Kidney (tissue), 14 donors: ENCODE data around the gene ARHGEF38. TPM values are rescaled to one million over a fixed set of nuclear protein-coding genes. Genes with fewer than 3 reads are reported as not detected.

Experiments
- DNase-seq, 5 donors: peaks; one replicate each; pipeline ENCODE4 v3.0.0-alpha.2; 2013 to 2020
- FAIRE-seq: peaks from 2 replicates; lab custom pipeline; 2012; peaks lifted over from hg19 to GRCh38; lab: Jason Lieb, UNC
- H3K27ac ChIP-seq, 2 donors: one replicate each; pipeline ENCODE4 v1.7.0; 2013; ENCODE audit warnings: low read depth in 2 of 2, low read length in 2 of 2, inconsistent platforms in 1 of 2
- H3K27me3 ChIP-seq: one replicate; pipeline ENCODE4 v1.7.1; 2013; ENCODE audit warnings: low read length, inconsistent platforms; ENCODE audit not compliant: control insufficient read depth, insufficient read depth
- H3K36me3 ChIP-seq, 3 donors: one replicate each; pipeline versions ENCODE4 v1.7.0 to v1.7.1; 2013; ENCODE audit warnings: low read length in 3 of 3, control low read depth in 1 of 3, inconsistent platforms in 1 of 3; ENCODE audit not compliant: insufficient read depth in 3 of 3, control insufficient read depth in 2 of 3
- H3K4me1 ChIP-seq, 3 donors: one replicate each; pipeline versions ENCODE4 v1.7.0 to v1.7.1; 2013; ENCODE audit warnings: low read length in 3 of 3, inconsistent platforms in 1 of 3, low read depth in 1 of 3; ENCODE audit not compliant: control insufficient read depth in 2 of 3, insufficient read depth in 2 of 3
- H3K4me3 ChIP-seq, 3 donors: one replicate each; pipeline versions ENCODE4 v1.7.0 to v1.8.1; 2013; ENCODE audit warnings: low read length in 3 of 3, control low read depth in 1 of 3, inconsistent platforms in 1 of 3
- H3K9ac ChIP-seq, 3 donors: one replicate each; pipeline versions ENCODE4 v1.7.0 to v1.7.1; 2013; ENCODE audit warnings: low read length in 3 of 3, control low read depth in 1 of 3, inconsistent platforms in 1 of 3
- H3K9me3 ChIP-seq, 3 donors: one replicate each; pipeline versions ENCODE4 v1.7.0 to v1.7.1; 2013; ENCODE audit warnings: low read length in 3 of 3, control low read depth in 1 of 3, inconsistent platforms in 1 of 3; ENCODE audit not compliant: control insufficient read depth in 2 of 3, insufficient read depth in 1 of 3
- intact Hi-C: fragments of 100-400 bp; cut with DNase I; formaldehyde crosslinking; loops from one replicate; pipeline ENCODE4 v1.11.1; 2022
- polyA plus RNA-seq: library from polyadenylated mRNA; stranded (reverse); fragments of 350-450 nt; fragmentation: Illumina TruSeq; extraction: RNeasy Lipid Tissue Mini Kit (QIAGEN cat#74804); gene quantifications from one replicate; pipeline ENCODE4 v1.2.3, GENCODE V29; 2014; ENCODE audit warnings: low read depth, low replicate concordance; ENCODE audit not compliant: insufficient read depth
- total RNA-seq: library from RNA; stranded (reverse); fragmentation: NEBNext Ultra II Directional; extraction: Animal tissue kit (Norgen Biotek cat#: 25700); gene quantifications from one replicate; pipeline ENCODE4 v1.2.1, GENCODE V29; 2021
- TF ChIP-seq, protein P1 (sequence below): IDR thresholded peaks from 3 replicates; pipeline ENCODE4 v1.5.1; 2012; ENCODE audit warnings: mild to moderate bottlenecking, moderate library complexity, borderline replicate concordance; ENCODE audit not compliant: insufficient read depth; ENCODE audit errors: extremely low read depth
- donor health status: control.
- donor health status: control.
- donor health status: control.
- donor health status: control.
- donor health status: control.
- donor health status: DM: yes; HTN: yes; CAD: no.
- donor health status: Normal renal cell carcinoma (clear cell type).

The ARHGEF38 gene
- total and polyA plus RNA-seq, 2 donors from 2014 or later = 1.5 to 41.1 TPM

DNA sequence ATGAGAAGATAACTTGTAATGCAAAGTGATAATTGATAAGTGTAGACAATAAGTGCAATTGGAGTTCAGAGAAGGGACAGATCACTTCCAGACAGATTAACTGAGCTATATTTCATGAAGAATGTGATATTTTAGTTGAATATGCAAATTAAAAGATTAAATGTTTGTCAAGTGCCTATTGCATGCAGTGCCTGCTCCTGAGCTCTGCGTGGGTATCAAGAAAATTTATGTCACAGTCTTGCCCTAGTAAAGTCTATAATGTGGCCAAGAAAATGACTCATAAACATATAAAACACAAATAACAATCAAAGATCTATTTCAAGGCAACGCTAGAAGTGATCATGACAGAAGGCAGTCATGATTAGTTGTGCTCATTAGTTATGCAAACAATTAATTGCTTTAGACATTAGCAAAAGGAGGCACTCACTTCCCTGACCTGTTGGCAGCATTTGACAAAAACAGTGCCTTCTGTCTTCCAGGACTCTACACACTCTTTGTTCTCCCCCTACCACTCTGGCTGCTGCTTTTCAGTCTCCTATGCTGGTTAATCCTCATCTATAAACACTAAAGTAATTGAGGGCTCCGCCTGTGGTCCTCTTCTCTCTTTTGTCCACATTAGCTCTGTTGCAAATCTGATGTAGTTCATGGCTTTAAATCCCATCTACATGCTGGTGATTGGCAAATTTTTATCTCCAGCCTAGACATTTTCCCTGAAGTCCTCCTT lies 47.7 kb downstream of the ARHGEF38 start:
- Histone ChIP-seq H3K36me3 (no peaks in the 10 kb centered on the region), H3K4me1 (peaks cover 0 to 9% (median 0%) of the 10 kb centered on the region in 3 donors), H3K27me3 (no peaks in the 10 kb centered on the region), H3K4me3 (no peak overlapping the region), H3K9ac (no peak overlapping the region), H3K9me3 (no peaks in the 10 kb centered on the region), H3K27ac (no peak overlapping the region)
- TF ChIP-seq, protein P1, sequence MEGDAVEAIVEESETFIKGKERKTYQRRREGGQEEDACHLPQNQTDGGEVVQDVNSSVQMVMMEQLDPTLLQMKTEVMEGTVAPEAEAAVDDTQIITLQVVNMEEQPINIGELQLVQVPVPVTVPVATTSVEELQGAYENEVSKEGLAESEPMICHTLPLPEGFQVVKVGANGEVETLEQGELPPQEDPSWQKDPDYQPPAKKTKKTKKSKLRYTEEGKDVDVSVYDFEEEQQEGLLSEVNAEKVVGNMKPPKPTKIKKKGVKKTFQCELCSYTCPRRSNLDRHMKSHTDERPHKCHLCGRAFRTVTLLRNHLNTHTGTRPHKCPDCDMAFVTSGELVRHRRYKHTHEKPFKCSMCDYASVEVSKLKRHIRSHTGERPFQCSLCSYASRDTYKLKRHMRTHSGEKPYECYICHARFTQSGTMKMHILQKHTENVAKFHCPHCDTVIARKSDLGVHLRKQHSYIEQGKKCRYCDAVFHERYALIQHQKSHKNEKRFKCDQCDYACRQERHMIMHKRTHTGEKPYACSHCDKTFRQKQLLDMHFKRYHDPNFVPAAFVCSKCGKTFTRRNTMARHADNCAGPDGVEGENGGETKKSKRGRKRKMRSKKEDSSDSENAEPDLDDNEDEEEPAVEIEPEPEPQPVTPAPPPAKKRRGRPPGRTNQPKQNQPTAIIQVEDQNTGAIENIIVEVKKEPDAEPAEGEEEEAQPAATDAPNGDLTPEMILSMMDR = no peak
- intact Hi-C loops = no loop called here
- no peak for FAIRE-seq
- no peak for DNase-seq

DNA sequence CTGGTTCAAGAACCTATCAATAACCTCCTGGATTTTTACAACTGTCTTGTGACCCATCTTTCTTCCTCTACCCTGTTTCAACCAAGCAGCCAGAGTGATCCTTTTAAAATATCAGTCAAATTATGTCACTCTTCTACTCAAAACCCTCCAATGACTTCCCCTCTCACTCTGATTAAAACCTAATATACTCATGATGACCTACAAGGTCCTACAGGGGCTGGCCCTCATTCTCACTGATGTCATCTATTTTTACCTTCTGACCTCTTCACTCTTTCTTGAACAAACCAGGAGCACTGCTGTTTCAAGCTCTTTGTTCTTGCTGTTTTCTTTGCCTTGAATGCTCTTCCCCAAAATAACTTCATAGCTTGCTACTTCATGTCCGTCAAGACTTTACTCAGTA lies 48.5 kb downstream of the ARHGEF38 start:
- peaks cover 0 to 9% (median 0%) of the 10 kb centered on the region in 3 donors for H3K4me1 ChIP-seq
- intact Hi-C loops = no loop called here
- H3K27ac ChIP-seq = no peak overlapping the region
- no peak overlapping the region for H3K4me3 ChIP-seq
- no peaks in the 10 kb centered on the region for H3K36me3 ChIP-seq
- H3K9me3 ChIP-seq = no peaks in the 10 kb centered on the region
- H3K9ac ChIP-seq = no peak overlapping the region
- TF ChIP-seq, protein P1 = no peak
- no peaks in the 10 kb centered on the region for H3K27me3 ChIP-seq
- DNase-seq = no peak
- no peak for FAIRE-seq

DNA sequence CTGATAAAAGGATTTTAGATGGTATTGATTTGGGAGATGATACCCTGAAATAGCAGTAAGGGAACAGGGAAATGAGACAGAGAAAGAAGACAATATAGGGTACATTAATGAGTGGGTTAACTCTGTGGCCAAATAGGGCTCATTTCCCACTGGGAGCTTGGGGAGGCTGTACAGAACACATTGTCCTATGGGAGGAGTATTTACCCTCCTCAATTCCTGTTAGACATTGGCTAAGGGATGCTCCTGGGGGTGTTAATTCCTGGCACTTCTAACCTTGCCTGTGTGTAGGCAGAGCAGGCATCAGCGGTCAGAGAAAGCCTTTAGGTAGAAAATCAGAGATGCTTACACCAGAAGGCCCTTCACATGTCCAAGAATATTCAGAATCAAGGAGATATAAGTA lies 49.0 kb downstream of the ARHGEF38 start:
- Histone ChIP-seq H3K4me3 (no peak overlapping the region), H3K27me3 (no peaks in the 10 kb centered on the region), H3K4me1 (peaks cover 0 to 9% (median 0%) of the 10 kb centered on the region in 3 donors), H3K9me3 (no peaks in the 10 kb centered on the region), H3K9ac (no peak overlapping the region), H3K36me3 (no peaks in the 10 kb centered on the region), H3K27ac (no peak overlapping the region)
- DNase-seq (no peak), FAIRE-seq (no peak)
- TF ChIP-seq, protein P1 = no peak
- intact Hi-C loops = no loop called here
